Stimulated activated CD4-positive, alpha-beta T cell treated with anti-CD3 and anti-CD28 coated beads, Interleukin-12 subunit alpha, Interleukin-12 subunit beta, amount 100 ng/mL, for 4 hours (primary cell): ENCODE results near the gene PARD3B.
"Not testable (repeated sequence)": the region's sequence is repeated elsewhere in the genome, so short reads cannot be mapped to it uniquely, and the experiment has no call there.

Source experiments
- DNase-seq: peaks from one replicate; pipeline ENCODE4 v3.0.0-alpha.2; 2020

Gene PARD3B

DNA sequence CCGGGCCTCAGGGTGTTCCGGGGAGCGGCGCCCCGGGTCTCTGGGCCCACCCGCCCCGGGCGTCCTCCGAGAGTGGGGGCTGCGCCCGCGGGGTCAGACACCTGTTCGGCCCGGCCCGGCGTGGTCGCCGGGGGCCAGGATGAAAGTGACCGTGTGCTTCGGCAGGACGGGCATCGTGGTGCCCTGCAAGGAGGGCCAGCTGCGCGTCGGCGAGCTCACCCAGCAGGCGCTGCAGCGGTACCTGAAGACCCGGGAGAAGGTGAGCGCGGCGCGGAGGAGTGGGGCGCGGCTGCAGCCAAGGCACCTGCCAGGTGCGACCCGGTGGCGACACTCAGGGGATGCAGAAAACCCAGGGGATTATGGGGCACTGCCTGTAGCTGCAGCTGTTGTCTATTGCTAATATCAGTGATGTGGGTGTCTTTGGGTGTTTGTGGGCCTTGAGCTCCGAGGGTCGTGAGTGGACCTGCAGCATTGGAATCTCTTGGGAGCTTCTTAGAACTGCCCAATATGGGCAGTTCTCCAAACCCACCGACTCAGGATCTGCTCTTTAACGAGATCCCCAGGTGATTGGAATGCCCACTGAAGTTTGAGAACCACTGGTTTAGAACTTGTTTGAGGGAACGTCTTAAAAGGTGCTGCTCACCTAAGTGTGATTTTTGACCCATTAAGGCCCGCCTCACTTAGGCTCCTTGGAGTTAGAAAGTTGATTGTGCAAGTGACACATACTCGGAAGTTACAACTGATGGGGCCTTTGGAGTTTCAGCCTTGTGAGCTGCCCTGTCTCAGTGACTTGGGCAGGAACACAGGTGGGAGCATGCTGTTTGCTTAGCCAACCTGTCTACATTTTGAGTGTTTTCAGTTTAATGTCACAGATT is 823 bp downstream of the PARD3B start:
- DNase-seq, result peak; percentile 1

DNA sequence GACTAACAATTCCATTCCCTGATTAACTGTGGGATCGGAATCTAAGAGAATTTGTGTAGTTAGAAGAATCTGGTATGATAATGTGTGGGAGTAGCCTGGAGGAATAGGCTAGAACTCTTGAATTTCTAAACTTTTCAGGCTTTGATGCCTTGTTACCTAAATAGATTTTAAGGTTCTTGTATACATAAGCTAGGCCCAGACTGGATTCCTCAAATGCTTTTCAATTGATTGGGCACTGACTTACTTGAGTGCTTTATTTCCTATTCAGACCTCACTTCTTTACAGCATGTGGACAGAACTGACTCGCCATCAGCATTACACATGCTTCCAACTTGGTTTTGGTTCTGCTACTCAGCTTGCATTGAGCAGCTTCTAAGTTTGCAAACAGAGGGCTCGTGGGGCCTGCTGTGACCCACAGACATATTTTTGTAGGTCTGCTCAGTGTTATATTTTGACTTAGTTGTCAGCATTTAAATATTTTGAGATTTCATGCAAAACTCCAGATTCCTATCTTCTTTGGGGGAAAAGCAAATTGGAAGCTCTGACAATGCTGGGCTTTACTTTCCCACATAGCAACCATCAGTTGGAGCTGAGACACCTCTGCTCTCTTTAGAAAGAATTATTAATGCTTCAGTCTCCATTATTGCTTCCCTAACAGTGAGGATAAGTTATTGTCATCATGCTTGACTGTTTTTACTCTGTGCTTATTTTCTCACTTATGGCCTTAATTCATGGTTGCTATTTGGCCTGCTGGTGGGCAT is 5.7 kb downstream of the PARD3B start:
- DNase-seq, result no peak

- DNase-seq, result no peak
Measured at GRCh38 chr2:204551512-204551863, 6.2 kb downstream of the PARD3B start.

- no peak for DNase-seq
Measured at GRCh38 chr2:204557604-204558003, 12.3 kb downstream of the PARD3B start.

GRCh38 chr2:204559358-204559757 is 14.1 kb downstream of the PARD3B start:
- DNase-seq, result not testable (repeated sequence)

DNA sequence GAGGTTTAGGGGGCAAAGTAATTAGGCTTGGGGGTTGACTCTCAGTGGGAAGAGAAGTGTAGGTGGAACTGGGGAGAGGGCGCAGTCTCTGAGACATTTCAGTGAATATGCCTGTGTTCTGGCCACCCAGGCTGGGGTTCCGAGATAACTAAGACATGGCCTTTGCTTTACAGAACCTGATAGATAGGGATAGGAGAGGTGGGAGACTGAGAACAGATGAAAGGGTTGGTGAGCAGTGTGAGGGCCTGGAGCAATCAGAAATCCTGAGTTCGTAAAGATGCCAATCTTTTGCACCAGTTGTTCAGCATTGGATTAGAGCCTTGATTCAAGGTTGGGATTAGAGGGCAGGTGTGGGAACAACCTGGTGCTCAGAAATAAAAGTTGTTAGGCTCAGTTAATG is 15.6 kb downstream of the PARD3B start:
- no peak for DNase-seq

DNA sequence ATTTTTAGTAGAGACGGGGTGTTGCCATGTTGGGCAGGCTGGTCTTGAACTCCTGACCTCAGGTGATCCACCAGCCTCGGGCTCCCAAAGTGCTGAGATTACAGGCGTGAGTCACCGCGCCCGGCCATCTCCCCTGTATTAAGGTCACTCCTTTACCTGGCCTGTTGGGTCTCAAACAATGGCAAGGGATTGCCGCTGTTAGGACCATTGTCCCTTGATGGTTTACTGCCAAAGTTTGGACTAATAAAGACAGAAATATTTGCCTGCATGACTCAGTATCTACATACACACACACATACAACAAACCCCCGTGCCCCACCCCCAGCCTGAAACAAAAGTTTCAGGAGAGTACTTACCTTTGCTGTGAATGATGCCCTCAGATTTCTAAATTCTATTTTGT is 16.5 kb downstream of the PARD3B start:
- no peak for DNase-seq

- DNase-seq, result no peak
Measured at GRCh38 chr2:204566439-204566838, 21.2 kb downstream of the PARD3B start.

GRCh38 chr2:204570421-204570820 is 25.1 kb downstream of the PARD3B start:
- DNase-seq, result no peak

DNA sequence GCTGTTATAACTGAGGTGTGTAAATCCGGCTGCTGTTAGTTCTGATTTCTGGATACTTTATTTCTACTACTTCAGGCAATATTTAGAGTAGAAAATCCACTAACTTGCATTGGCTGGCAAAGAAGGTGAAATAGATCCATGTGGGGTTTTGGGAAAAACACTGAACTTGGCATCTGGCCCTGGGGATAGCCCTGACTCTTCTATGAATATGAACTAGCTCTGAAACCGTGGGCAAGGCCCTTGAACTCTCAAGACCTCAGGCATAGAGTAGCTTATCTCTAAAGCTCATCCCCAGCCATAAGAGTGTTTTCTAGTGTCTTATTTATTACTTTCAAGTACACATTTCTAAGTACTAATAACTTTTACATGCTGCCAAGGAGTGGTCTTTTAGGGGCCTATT is 25.8 kb downstream of the PARD3B start:
- DNase-seq, result no peak

DNA sequence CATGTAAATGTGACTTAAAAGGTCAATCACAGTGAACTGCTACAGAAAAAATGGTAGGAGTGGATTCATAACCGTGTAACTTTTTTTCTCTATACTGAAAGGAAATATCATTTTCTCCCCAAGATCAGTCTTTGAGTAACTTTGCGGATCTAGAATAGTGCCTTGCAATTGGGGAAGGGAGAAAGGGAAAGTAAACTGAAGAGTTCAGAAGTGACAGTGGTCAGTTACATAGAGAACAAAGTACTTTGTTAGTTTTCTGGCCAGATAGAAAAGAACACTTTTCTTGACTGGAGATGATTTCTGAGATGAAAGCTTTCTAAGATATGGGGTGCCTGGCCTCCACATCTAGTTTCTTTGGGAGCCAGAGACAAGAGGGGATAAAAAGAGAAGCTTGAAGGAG is 26.6 kb downstream of the PARD3B start:
- no peak for DNase-seq

DNA sequence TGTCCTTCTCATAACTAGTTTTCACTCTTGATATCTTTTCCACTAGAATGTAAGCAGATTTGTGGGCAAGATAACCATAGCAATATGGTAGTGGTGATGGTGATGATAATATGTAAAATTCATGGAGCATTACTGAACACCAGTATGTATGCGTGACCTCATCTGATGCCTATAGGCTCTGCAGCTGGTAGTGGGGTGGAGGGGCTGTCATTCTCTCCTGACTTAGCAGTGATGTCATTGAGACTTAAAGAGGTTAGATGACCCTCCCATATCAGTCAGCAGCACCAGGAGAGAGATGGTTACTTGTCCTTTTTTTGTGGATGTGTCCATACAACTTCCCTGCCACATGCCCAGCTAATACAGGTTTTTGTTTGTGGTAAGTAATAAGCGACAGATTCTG is 27.9 kb downstream of the PARD3B start:
- DNase-seq, result no peak

- DNase-seq, result no peak
Measured at GRCh38 chr2:204574486-204574885, 29.2 kb downstream of the PARD3B start.

GRCh38 chr2:204575463-204575862 is 30.2 kb downstream of the PARD3B start:
- DNase-seq, result no peak

- no peak for DNase-seq
Measured at GRCh38 chr2:204576362-204576979, 31.2 kb downstream of the PARD3B start.

DNA sequence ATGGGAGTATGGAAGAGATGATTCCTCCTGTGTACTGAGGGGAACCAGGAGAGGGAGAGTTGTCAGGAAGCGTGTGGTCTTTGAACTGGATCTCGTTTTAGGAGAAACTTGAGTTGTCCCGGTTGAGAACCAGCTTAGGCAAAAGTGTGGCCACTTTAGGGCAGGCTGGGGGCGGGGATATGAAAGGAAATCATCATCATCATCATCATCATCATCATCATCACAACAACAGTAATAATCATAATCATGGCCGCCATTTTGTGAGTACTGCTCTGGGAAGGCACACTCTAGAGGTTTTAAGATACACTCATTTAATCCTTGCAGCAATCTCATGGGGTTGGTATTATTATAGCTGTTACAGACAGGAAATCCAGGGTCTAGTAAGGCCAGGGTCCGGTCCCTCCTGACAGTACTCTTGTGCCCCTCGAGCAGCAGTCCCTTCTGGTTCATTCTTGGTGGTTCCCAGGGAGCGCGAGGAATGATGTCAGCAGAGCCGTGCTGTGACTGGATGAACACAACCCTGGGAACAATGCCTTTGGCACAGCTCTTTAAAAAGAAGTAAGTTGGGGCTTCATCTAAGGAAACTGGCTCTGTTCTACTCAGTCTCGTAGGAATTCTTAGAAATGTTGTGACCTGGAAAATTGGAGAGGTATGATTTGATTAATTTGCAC is 33.8 kb downstream of the PARD3B start:
- DNase-seq, result no peak

- DNase-seq, result no peak
Measured at GRCh38 chr2:204581946-204582345, 36.7 kb downstream of the PARD3B start.

DNA sequence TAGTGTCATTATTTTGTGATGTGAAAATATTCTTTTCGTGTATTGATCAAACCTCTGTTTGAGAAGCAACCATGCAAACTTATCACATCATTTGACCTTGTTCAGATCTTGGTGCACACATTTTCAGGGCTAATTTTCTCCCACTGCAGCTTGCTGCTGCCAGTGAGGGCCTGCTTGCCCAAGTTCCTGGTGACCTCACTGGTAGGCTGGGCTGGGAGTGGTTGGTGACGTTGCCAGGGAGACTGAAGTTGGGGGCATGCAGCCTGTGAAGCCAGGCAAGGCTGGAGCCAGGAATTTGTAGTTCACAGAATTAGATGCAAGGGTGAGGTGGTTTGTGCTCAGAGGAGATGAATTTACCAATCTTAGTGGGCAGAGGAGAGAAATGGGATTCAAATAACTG is 38.5 kb downstream of the PARD3B start:
- no peak for DNase-seq

DNA sequence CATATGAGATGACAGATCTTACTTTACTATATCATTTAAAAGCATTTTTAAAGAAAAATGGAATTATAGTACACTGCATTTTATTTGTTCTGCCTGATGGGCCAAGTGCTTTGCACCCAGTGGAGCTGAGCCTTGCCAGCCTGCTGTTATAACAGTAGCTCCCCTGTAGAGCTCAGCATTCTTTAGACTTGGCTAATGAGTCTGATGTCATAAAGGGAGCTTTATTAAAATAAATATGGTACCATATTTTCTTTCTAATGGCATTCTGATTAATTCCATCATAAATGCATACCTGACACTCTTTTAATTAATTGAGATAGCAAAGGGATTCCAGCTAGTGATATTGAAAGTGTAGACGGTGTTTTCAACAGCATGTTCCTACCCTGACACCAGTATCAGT is 40.7 kb downstream of the PARD3B start:
- no peak for DNase-seq

DNA sequence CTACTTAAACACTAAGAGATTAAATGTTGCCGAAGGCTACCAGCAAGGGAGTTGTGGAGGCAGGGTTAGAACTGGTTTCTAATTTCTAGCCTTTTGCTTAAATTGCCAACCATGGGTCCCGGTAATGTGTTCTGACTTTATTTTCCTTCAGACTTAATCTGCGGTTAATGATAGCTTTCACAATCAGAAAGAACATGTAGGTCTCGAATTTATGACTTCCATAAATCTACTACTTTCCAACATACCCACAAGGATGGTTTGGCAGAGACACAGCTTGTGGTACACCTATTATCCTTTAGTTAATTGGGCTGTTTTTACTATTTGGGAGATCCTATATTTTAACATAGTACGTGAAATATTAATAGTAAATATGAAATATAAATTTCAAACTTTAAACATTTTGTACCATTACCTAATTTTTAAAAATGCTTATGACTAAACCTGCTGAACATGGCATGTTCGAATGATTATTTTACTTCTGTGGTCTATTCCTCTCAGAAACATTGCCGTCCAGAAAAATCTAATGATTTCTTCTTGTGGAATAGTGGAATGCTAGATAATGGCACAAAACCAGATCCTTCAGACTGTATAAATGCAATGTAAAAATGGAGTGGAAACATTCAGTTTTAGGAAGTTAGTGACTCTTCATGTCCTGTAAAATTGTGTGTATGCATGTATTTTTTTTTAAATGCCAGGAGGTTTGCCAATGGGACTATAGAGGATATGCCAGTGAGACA is 41.3 kb downstream of the PARD3B start:
- DNase-seq, result no peak

- no peak for DNase-seq
Measured at GRCh38 chr2:204590063-204590462, 44.8 kb downstream of the PARD3B start.

DNA sequence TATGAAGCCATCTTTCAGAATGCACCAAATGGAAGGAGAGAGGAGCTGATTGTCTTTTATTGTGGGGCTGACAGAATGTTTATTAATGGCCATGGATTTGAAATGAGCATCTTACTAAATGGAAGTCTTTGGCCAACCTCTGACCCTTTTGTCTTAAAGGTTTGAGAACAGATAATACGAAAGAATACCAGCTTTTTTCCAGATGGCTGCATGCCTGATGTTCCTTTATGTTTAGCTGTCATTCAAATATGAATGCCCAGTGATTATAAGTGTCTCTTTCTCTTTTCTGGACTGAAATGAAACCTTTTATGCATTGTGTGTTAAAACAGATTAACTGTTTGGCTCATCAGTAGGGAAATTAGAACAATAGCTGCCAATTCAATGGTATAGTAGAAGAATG is 46.0 kb downstream of the PARD3B start:
- DNase-seq, result no peak

- DNase-seq, result no peak
Measured at GRCh38 chr2:204604061-204604460, 58.8 kb downstream of the PARD3B start.
